Activated B cell treated with CpG ODN at 0.5 μM for 24 hours (primary cell): ENCODE data around the gene SMCR8. TPM values are rescaled to one million over a fixed set of nuclear protein-coding genes. Genes with fewer than 3 reads are reported as not detected.
"Not testable (repeated sequence)": the region's sequence is repeated elsewhere in the genome, so short reads cannot be mapped to it uniquely, and the experiment has no call there.

ENCODE experiments used
- ATAC-seq: fragments of 200-7000 bp; cut with Tn5 transposase; one replicate; pipeline ENCODE4 v1.10.0; 2021; ENCODE audit warnings: low read depth, mild to moderate bottlenecking, moderate library complexity
- CTCF ChIA-PET: fragments of 350-600 bp; sonication (Branson Sonifier 250); formaldehyde crosslinking; loops from one replicate; lab custom pipeline; 2021; ENCODE audit warnings: antibody characterized with exemption; lab: Charles Lee
- POLR2A ChIA-PET: fragments of 350-600 bp; sonication (Branson Sonifier 250); formaldehyde crosslinking; loops from one replicate; lab custom pipeline; 2021; ENCODE audit warnings: antibody characterized with exemption; lab: Charles Lee
- DNase-seq: peaks from one replicate; pipeline ENCODE4 v3.0.0; 2022
- H3K27ac Mint-ChIP-seq: one replicate; pipeline ENCODE4 v1.8.0; 2020; ENCODE audit warnings: mixed read lengths
- H3K27me3 Mint-ChIP-seq: one replicate; pipeline ENCODE4 v1.8.0; 2021; ENCODE audit warnings: mixed read lengths
- H3K36me3 Mint-ChIP-seq: one replicate; pipeline ENCODE4 v1.8.0; 2021; ENCODE audit warnings: low read depth, mixed read lengths
- H3K4me1 Mint-ChIP-seq: one replicate; pipeline ENCODE4 v1.8.0; 2021; ENCODE audit warnings: mixed read lengths
- H3K4me3 Mint-ChIP-seq: one replicate; pipeline ENCODE4 v1.8.0; 2020; ENCODE audit warnings: mild to moderate bottlenecking, mixed read lengths
- H3K9me3 Mint-ChIP-seq: one replicate; pipeline ENCODE4 v1.8.0; 2020; ENCODE audit warnings: mixed read lengths
- intact Hi-C: fragments of 100-400 bp; cut with micrococcal nuclease; formaldehyde crosslinking; loops from one replicate; pipeline ENCODE4 v1.15.1; 2024
- total RNA-seq: library from RNA; stranded (reverse); gene quantifications from 2 replicates; pipeline ENCODE4 v1.2.3, GENCODE V29; 2022
- TF ChIP-seq, protein P1 (sequence below): fragments of 200-600 bp; IDR thresholded peaks from one replicate; pipeline ENCODE4 v1.8.0; 2022; ENCODE audit warnings: antibody characterized with exemption, mild to moderate bottlenecking

The SMCR8 gene
- total RNA-seq, 1 donor from 2014 or later: 36.9 TPM

DNA sequence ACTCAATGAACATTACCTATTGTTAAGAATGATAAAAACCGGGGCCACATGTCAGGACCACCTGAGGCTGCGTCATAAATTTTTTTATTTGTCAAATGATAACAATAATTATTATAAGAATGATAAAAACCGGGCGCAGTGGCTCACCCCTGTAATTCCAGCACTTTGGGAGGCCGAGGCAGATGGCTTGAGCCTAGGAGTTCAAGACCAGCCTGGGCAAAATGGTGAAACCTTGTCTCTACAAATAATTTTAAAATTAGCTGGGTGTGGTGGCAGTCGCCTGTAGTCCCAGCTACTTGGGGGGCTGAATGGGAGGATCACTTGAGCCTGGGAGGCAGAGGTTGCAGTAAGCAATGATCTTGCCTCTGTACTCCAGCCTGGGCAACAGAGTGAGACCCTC, 49.1 kb downstream of the SMCR8 start:
- POLR2A ChIA-PET: interaction anchor here (0.6 to 1.3 kb wide), 4 partner anchors 13 to 700 kb away, joined by 3 to 9 read pairs (median 4); partner anchors contain the start of genes ALKBH5, SMCR8 and TOP3A
- Mint-ChIP-seq H3K9me3 (no peaks in the 10 kb centered on the region), H3K4me1 (peaks cover 17% of the 10 kb centered on the region), H3K4me3 (no peak overlapping the region), H3K27me3 (no peaks in the 10 kb centered on the region), H3K36me3 (no peaks in the 10 kb centered on the region), H3K27ac (no peak overlapping the region)
- CTCF ChIA-PET: no interaction called here
- intact Hi-C loops: loop anchor here (5.0 kb wide), 1 partner anchor 117 kb away; no protein-coding TSS in a partner anchor
- DNase-seq (no peak), ATAC-seq (no peak)
- TF ChIP-seq, protein P1, sequence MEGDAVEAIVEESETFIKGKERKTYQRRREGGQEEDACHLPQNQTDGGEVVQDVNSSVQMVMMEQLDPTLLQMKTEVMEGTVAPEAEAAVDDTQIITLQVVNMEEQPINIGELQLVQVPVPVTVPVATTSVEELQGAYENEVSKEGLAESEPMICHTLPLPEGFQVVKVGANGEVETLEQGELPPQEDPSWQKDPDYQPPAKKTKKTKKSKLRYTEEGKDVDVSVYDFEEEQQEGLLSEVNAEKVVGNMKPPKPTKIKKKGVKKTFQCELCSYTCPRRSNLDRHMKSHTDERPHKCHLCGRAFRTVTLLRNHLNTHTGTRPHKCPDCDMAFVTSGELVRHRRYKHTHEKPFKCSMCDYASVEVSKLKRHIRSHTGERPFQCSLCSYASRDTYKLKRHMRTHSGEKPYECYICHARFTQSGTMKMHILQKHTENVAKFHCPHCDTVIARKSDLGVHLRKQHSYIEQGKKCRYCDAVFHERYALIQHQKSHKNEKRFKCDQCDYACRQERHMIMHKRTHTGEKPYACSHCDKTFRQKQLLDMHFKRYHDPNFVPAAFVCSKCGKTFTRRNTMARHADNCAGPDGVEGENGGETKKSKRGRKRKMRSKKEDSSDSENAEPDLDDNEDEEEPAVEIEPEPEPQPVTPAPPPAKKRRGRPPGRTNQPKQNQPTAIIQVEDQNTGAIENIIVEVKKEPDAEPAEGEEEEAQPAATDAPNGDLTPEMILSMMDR: no peak

- ATAC-seq (no peak), DNase-seq (no peak)
- H3K4me1 Mint-ChIP-seq: no peaks in the 10 kb centered on the region
- H3K9me3 Mint-ChIP-seq: peaks cover 2% of the 10 kb centered on the region
- ChIA-PET CTCF (no interaction called here), POLR2A (no interaction called here)
- no peak overlapping the region for H3K4me3 Mint-ChIP-seq
- no peaks in the 10 kb centered on the region for H3K36me3 Mint-ChIP-seq
- H3K27me3 Mint-ChIP-seq: peaks cover 4% of the 10 kb centered on the region
- intact Hi-C loops: no loop called here
- TF ChIP-seq, protein P1: no peak
- H3K27ac Mint-ChIP-seq: no peak overlapping the region
Observed at GRCh38 chr17:18368946-18369345, 53.9 kb downstream of the SMCR8 start.

DNA sequence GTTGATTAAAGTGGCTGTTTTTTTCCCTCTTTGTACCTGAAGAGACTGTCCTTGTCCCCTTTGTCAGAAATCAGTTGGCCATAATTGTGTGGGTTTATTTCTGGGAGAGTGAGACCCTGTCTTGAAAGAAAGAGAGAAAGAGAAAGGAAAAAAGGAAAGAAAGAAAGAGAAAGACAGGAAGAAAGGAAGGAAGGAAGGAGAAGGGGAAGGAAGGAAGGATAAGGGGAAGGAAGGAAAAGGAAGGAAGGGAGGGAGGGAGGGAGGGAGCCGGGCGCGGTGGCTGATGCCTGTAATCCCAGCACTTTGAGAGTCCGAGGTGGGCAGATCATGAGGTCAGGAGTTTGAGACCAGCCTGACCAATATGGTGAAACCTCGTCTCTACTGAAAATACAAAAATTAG, 55.7 kb downstream of the SMCR8 start:
- TF ChIP-seq, protein P1: no peak
- Mint-ChIP-seq H3K4me1 (no peaks in the 10 kb centered on the region), H3K27me3 (peaks cover 4% of the 10 kb centered on the region), H3K9me3 (peaks cover 4% of the 10 kb centered on the region), H3K27ac (no peak overlapping the region), H3K4me3 (no peak overlapping the region), H3K36me3 (no peaks in the 10 kb centered on the region)
- ChIA-PET CTCF (no interaction called here), POLR2A (no interaction called here)
- no peak for ATAC-seq
- DNase-seq: no peak
- intact Hi-C loops: no loop called here

GRCh38 chr17:18371455-18371854, 56.4 kb downstream of the SMCR8 start:
- no peak overlapping the region for H3K4me3 Mint-ChIP-seq
- no peaks in the 10 kb centered on the region for H3K4me1 Mint-ChIP-seq
- CTCF ChIA-PET: no interaction called here
- DNase-seq: no peak
- no peaks in the 10 kb centered on the region for H3K36me3 Mint-ChIP-seq
- H3K27ac Mint-ChIP-seq: no peak overlapping the region
- TF ChIP-seq, protein P1: no peak
- H3K9me3 Mint-ChIP-seq: peaks cover 4% of the 10 kb centered on the region
- no peak for ATAC-seq
- H3K27me3 Mint-ChIP-seq: peaks cover 4% of the 10 kb centered on the region
- intact Hi-C loops: no loop called here
- POLR2A ChIA-PET: no interaction called here

- DNase-seq, CTCF ChIA-PET, H3K4me1 Mint-ChIP-seq, intact Hi-C loops, H3K27me3 Mint-ChIP-seq, H3K9me3 Mint-ChIP-seq, ATAC-seq, H3K4me3 Mint-ChIP-seq, H3K27ac Mint-ChIP-seq, H3K36me3 Mint-ChIP-seq, POLR2A ChIA-PET: not testable (repeated sequence)
Observed at GRCh38 chr17:18373181-18373580, 58.1 kb downstream of the SMCR8 start.

DNA sequence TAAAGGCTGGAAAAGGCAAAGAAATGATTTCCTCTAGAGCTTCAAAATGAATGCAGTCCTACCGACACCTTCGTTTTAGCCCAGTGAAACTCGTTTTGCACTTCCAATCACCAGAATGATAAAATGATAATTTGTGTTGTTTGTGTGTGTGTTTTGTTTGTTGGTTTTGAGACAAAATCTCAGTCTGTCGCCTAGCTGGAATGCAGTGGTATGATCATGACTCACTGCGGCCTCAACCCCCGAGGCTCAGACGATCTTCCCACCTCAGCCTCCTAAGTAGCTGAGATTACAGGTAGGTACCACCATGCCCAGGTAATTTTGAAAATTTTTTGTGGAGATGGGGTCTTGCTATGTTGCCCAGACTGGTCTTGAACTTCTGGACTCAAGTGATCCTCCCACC, 59.1 kb downstream of the SMCR8 start:
- TF ChIP-seq, protein P1: no peak
- Mint-ChIP-seq H3K4me3 (no peak overlapping the region), H3K9me3 (peaks cover 4% of the 10 kb centered on the region), H3K27ac (no peak overlapping the region), H3K36me3 (no peaks in the 10 kb centered on the region), H3K27me3 (peaks cover 4% of the 10 kb centered on the region), H3K4me1 (peaks cover 7% of the 10 kb centered on the region)
- CTCF ChIA-PET: no interaction called here
- intact Hi-C loops: no loop called here
- ATAC-seq (no peak), DNase-seq (no peak)
- POLR2A ChIA-PET: no interaction called here
